Endothelial cell (in vitro differentiated cells): ENCODE data around the gene DDX49. TPM values are rescaled to one million over a fixed set of nuclear protein-coding genes. Genes with fewer than 3 reads are reported as not detected.

Source experiments
- DNase-seq: peaks from one replicate; pipeline ENCODE4 v3.0.0; 2021; ENCODE audit warnings: low spot score
- H3K27ac Mint-ChIP-seq: one replicate; pipeline ENCODE4 v1.8.0; 2021; ENCODE audit warnings: mixed read lengths, inconsistent platforms; ENCODE audit not compliant: unreplicated experiment
- H3K27me3 Mint-ChIP-seq: one replicate; pipeline ENCODE4 v1.8.0; 2021; ENCODE audit warnings: mild to moderate bottlenecking, moderate library complexity, mixed read lengths, inconsistent platforms; ENCODE audit not compliant: unreplicated experiment
- H3K36me3 Mint-ChIP-seq: one replicate; pipeline ENCODE4 v1.8.0; 2021; ENCODE audit warnings: mild to moderate bottlenecking, low read depth, mixed read lengths, inconsistent platforms; ENCODE audit not compliant: unreplicated experiment
- H3K4me1 Mint-ChIP-seq: one replicate; pipeline ENCODE4 v1.8.0; 2021; ENCODE audit warnings: mild to moderate bottlenecking, mixed read lengths, inconsistent platforms; ENCODE audit not compliant: unreplicated experiment
- H3K4me3 Mint-ChIP-seq: one replicate; pipeline ENCODE4 v1.8.0; 2021; ENCODE audit warnings: mild to moderate bottlenecking, mixed read lengths, inconsistent platforms; ENCODE audit not compliant: unreplicated experiment
- H3K9me3 Mint-ChIP-seq: one replicate; pipeline ENCODE4 v1.8.0; 2021; ENCODE audit warnings: mixed read lengths, inconsistent platforms; ENCODE audit not compliant: unreplicated experiment
- CTCF ChIP-seq: fragments of 200-600 bp; sonication (generic); IDR thresholded peaks from one replicate; pipeline ENCODE4 v1.5.0; 2021; ENCODE audit warnings: antibody characterized with exemption; ENCODE audit not compliant: unreplicated experiment
- total RNA-seq: library from RNA; stranded (reverse); fragmentation: NEBNext Ultra II Directional; extraction: Animal tissue kit (Norgen Biotek cat#: 25700); gene quantifications from one replicate; pipeline ENCODE4 v1.2.1, GENCODE V29; 2021; ENCODE audit not compliant: unreplicated experiment

DDX49 gene
- total RNA-seq, 1 donor from 2014 or later, result 33.7 TPM

- H3K4me1 Mint-ChIP-seq, result peaks cover 12% of the 10 kb centered on the region
- peak overlapping the region; percentile 92 for H3K27ac Mint-ChIP-seq
- H3K36me3 Mint-ChIP-seq, result no peaks in the 10 kb centered on the region
- TF ChIP-seq CTCF, result no peak
- H3K27me3 Mint-ChIP-seq, result peaks cover 2% of the 10 kb centered on the region
- no peaks in the 10 kb centered on the region for H3K9me3 Mint-ChIP-seq
- no peak for DNase-seq
- peak overlapping the region; percentile 56 for H3K4me3 Mint-ChIP-seq
Measured at GRCh38 chr19:18967358-18968146, 48.0 kb downstream of the DDX49 start.

GRCh38 chr19:18969931-18970659, 50.6 kb downstream of the DDX49 start:
- no peak for TF ChIP-seq CTCF
- Mint-ChIP-seq H3K36me3 (no peaks in the 10 kb centered on the region), H3K27me3 (peaks cover 4% of the 10 kb centered on the region), H3K27ac (no peak overlapping the region), H3K9me3 (no peaks in the 10 kb centered on the region), H3K4me3 (no peak overlapping the region), H3K4me1 (peaks cover 18% of the 10 kb centered on the region)
- no peak for DNase-seq

GRCh38 chr19:18972301-18972811, 52.8 kb downstream of the DDX49 start:
- Mint-ChIP-seq H3K27ac (peak overlapping the region; percentile 64), H3K27me3 (peaks cover 3% of the 10 kb centered on the region), H3K4me3 (no peak overlapping the region), H3K9me3 (no peaks in the 10 kb centered on the region), H3K36me3 (no peaks in the 10 kb centered on the region), H3K4me1 (peaks cover 13% of the 10 kb centered on the region)
- no peak for TF ChIP-seq CTCF
- no peak for DNase-seq

GRCh38 chr19:18972851-18973250, 53.3 kb downstream of the DDX49 start:
- H3K4me1 Mint-ChIP-seq, result peaks cover 10% of the 10 kb centered on the region
- no peaks in the 10 kb centered on the region for H3K9me3 Mint-ChIP-seq
- no peak overlapping the region for H3K4me3 Mint-ChIP-seq
- TF ChIP-seq CTCF, result no peak
- no peaks in the 10 kb centered on the region for H3K36me3 Mint-ChIP-seq
- no peak for DNase-seq
- H3K27ac Mint-ChIP-seq, result peak overlapping the region; percentile 64
- peaks cover 3% of the 10 kb centered on the region for H3K27me3 Mint-ChIP-seq

- peaks cover 5% of the 10 kb centered on the region for H3K27me3 Mint-ChIP-seq
- no peak for TF ChIP-seq CTCF
- H3K36me3 Mint-ChIP-seq, result no peaks in the 10 kb centered on the region
- H3K4me1 Mint-ChIP-seq, result peaks cover 16% of the 10 kb centered on the region
- no peaks in the 10 kb centered on the region for H3K9me3 Mint-ChIP-seq
- no peak overlapping the region for H3K4me3 Mint-ChIP-seq
- no peak for DNase-seq
- H3K27ac Mint-ChIP-seq, result no peak overlapping the region
Measured at GRCh38 chr19:18975011-18975410, 55.5 kb downstream of the DDX49 start.
